T follicular helper cell (primary cell): ENCODE results near the gene PEX10.
A peak's percentile ranks its signal among the peaks of the same experiment; 100 is the strongest.

Experiments
- DNase-seq: peaks from one replicate; pipeline ENCODE4 v3.0.0-alpha.2; 2020; ENCODE audit warnings: low read depth

Gene PEX10

DNA sequence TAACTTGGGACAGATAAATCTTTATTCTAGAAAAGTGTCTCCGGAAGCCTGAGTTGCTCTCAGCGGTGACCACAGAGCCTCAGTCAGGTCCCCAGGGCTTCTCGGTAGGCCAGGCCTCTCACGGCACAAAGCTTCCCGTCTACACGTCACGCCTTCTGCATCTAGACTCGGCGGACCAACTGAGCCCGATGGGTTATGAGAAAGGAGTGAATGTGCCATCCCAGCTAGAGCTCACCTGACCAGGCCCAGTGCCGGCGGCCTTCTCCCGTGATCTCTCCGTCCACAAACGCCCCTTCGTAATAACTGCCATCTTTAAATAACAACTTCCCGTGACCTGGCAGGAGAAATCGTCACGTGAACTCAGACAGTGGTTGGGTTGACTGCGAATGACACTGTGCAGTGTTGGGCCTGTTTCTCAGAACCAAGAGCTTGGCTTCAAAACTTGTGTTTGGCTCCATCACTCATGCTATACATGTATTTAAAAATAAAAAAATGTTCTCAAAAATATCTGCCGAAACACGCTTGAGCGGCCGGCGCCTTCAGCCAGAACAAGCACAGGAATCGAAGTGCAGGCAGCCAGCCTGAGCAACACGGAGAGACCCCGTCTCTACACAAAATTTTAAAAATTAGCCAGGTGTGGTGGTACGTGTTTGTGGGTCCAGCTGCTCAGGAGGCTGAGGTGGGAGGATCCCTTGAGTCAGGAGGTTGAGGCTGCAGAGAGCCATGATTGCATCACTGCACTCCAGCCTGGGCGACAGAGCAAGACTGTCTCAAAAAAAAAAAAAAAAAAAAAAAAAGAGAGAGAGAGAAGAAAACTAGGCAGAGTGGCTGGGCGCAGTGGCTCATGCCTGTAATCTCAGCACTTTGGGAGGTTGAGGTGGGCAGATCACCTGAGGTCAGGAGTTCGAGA is 24.1 kb downstream of the PEX10 start:
- no peak for DNase-seq

DNA sequence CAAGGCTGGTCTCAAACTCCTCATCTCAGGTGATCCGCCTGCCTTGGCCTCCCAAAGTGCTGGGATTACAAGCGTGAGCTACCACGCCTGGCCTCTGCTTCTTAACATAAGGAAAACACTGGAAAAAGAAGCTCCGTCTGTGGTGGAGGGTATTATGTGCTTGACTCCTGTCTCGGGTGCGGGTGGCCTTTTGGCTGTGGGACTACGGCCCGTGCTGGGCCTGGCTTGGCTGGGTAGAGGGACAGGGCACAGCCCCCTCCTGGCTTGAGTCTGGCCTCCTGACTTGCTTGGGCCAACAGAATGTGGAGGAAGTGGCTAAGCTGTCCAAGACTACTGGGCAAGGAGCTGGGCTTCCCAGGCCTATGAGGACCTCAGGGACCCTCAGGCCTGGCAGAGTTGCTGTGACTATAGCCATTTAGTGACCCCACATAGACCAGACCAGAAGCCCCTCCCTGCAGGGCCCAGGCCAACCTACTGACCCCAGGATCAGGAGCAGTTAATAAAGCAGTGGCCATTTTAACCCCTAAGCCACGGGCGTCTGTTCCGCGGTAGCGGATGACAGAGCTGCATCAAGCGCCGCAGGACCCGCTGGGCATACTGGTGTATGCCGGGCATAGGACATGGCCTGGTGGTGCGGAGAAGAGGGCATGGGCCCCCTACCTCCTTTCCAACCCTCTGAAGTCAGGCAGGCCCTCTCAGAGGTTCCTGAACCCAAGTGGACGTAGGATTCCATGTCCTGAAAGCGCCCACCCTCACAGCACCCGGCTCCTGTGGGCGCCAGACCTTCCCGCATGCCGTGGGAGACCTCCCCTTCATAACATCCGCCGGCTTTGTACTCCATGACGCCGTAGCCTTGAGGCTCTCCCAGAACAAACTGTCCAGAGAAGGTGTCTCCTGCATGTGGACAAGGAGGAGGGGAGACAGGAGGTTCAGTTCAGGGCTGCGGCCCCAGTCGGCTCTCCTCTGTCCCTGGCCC is 25.4 kb downstream of the PEX10 start:
- DNase-seq = no peak

DNA sequence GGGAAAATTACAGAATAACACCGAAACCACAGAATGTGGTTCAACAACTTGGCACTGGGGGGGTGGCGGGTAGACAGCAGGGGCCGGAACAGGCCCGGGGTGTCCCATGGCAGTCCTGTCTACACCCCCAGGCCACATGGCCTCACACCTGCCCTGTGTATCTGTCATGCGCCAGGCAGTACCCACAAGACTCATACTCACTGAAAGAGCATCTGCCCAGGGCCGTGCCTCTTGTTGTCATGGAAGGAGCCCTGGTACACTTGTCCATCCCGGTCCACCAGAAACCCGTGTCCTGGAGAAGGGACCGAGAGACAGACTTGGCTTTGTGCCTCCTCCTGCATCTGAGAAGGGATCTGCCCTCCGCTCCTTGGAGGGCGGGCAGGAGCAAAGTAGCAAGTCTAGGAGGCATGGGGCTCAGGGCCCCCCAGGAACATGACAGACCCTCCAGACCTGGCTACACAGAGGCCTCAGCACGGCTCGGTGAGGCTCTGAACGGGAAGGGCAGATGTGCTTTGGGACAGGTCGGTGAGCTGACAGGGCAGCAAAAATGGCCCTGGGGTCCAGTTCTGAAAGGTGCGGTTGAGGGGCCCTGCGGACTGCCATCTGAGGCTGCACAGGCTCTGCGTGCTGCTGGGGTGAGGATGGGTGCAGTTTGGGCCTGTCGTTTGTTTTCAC is 26.6 kb downstream of the PEX10 start:
- DNase-seq = no peak

DNA sequence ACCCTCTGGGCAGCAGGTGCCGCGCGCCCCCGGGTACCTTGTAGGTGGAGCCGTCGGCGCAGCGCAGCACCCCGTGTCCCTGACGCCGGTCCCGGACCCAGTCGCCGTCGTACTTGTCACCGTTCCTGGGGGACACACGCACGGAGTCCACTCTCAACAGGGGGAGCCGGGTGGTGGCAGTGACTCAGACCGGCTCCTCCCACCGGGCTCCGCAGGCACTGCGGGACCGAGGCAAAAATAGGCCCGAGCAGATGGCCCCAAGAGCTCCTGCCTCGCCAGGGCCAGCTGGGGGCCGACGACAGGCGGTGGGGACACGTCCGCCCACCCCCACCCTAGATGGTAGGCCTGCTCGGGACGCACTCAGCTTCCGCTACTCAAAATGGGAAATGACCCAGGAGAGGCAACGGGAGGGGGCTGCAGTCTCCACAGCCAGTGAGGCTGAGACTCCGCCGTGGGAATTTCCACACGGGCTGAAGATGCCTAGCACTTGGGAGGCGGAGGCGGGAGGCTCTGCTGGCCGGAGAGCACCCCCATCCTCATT is 27.4 kb downstream of the PEX10 start:
- no peak for DNase-seq

DNA sequence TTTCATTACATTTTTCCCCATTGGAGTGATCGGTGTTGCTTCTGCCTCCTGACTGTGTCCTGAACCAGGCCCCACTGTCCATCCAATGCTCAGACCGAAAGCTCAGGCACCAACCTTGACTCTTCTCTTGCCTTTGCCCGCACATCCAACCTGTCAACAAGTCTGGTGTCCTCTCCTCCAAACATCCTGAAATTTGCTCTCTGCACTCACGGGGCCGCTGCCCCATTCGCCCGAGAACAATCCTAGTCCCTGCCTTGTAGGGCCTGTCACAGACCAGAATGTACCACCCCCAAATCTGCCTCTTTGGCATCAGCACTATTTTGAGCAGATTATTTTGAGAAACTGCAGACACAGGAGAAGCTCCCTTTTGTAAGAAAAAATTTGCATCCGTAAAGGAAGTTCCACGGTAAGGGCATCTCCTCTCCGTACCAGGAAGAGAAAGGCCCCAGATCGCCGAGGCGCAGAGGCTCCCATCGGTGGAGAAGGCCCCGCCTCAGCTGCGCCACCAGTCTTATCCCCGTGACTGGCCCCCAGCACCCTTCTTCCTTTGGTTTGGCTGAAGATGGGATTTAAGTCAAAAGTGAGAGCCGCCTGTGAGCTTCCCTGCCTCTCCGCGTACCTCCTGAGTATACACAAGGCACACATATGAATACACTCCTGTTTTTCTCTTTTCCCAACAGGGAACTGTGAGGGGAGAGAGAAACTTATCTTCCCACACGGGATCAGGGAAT is 28.1 kb downstream of the PEX10 start:
- DNase-seq = no peak

DNA sequence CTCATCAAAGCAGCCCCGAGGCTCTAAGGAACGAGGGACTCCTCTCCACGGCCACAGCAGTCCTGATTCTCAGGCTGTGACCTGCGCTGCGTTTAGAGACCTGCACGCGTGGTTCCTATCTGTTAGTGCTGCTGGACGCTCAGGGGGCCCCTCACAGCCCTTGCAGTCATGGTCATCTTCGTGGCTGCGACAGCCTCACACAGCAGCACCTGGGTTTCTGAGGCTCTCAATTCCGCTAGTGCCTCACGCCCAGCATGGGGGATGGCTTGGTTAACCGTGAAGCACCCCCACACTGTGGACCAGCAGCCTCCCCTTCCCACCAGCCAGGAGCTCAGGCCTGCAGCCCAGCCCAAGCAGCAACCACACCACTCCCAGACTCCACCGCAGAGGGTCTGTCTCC is 28.8 kb downstream of the PEX10 start:
- DNase-seq = no peak

DNA sequence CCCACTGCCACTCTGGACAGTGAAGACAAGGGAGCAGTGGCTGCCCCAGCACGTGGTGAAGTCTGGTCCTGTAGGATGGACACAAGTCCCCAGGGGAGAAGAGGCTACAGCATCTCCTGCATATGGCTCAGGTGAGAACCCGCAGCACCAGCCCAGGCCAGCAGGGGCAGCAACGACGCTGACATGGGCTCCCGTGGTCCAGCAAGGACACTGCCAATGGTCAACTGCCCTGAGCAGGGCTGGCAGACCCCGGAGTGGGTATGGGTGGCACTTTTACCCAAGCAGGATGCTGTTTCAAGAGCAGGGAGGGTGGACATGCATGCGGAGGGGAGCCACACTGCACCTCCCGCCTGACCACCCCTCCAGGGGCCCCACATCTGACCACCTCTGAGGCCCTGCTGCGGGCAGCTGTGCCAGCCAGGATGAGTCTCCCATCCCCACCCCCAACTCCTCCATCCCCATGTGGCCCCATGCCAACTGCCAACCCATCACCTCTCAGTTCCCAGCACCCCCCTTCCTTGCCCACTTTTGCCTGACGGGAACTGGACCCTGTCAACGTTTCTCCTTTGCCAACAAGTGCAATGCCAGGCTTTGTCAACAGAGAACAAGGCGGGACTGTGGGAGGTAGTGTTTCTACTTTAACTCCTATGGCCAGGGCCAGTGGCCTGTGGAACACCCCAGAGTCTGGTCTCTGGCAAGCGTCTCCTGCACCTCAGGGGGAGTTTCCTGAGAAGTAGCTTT is 29.6 kb downstream of the PEX10 start:
- DNase-seq = no peak

DNA sequence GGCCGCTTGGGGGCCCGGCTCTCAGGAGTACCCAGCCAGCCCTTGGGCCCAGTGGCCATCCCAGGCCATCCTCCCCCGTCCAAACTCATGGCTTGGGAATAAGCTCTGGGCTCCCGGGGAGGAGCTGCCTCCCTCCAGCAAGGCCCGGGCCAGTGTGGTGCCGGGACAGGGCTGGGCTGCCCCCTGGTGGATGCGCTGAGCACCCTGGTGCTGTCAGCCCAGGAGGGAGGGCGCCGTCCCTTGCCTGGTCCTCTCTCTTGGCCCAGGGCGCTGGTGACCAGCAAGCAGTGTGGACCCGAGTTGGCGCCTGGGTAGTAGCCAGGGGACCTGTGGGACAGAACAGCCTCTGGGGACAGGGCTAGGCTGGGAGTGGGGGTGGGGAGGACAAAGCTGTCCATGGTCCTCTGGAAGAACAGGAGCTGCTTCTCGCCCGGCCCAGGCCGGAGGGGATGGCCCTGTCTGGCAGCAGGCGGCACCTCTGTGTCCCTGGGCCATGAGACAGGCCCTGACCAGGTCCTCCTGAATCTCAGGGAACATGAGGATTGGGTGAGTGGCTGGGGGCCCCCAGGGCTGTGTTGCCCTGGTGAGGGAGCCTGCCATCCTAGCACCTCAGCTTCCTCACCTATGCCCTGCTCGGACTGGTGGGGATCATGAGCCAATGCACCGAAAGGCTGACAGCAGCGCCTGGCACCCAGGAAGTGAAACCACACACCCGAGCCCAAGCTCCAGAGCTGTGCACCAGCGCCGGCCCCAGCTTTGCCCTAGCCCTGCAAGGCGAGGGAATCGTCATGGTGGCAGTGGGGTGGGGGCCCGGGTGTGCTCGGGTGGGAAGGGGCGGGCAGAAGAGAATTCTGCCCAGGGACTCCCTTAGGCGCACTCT is 30.4 kb downstream of the PEX10 start:
- peak; percentile 65 for DNase-seq

DNA sequence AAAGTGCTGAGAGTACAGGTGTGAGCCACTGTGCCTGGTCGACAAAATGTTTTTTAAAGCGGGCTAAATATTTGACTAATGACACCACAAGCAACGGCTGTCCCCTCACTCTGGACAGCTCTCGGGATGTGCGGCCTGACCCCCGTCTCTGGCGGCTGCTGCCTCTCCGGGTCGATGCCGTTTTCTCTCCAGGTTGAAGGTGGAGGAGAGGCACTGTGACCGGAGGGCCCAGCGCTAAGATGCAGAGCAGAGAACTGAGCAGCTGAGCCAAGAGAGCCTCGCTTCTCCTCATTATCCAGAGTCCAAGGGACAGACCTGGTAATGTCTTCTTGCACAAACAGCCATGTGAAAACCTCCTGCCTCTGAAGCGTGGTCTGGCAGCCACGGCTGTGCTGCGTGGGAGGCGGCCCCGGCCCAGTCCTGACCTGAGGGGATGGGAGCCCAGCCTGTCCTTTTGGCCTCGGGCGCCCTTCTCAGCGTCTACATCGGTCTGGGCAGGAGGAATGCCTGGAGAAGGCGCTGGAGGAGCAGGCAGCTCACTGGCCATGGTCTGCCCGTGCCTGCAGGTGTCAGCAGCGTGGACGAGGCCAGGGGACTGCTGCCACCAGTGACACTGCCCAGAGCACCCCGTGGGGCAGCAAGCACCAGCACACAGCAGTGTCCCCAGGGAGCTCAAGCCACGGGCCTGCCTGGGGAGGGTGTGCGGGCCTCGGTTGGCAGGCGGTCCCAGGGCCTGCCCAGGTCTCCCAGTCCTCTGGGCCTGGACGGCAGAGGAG is 31.4 kb downstream of the PEX10 start:
- DNase-seq = no peak

DNA sequence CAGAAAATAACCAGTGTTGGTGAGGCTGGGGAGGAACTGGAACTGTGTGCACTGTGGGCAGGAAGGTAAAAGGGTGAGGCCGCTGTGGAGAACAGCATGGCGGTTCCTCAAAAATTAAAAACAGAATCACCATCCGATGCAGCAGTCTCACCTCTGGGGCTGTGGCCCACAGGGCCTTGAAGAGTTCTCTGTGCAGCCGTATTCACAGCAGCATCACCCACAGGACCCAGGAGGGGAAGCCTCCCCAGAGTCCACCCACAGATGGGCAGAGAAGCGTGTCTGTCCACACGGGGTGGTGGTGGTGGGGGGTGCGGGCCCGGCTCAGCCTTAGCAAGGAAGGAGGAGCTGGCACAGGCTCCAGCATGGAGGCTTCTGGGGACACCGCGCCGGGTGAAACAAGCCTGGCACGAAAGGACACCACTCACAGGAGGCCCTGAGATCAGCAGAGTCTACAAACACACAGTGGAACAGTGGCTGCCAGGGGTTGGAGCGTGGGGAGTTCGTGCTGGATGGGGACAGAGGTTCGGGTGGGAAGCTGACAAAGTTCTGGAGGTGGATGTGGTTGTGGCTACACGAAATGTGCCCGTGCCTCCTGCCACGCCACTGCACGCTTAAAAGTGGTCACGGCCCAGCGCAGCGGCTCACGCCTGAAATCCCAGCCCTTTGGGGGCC is 32.5 kb downstream of the PEX10 start:
- DNase-seq = no peak

DNA sequence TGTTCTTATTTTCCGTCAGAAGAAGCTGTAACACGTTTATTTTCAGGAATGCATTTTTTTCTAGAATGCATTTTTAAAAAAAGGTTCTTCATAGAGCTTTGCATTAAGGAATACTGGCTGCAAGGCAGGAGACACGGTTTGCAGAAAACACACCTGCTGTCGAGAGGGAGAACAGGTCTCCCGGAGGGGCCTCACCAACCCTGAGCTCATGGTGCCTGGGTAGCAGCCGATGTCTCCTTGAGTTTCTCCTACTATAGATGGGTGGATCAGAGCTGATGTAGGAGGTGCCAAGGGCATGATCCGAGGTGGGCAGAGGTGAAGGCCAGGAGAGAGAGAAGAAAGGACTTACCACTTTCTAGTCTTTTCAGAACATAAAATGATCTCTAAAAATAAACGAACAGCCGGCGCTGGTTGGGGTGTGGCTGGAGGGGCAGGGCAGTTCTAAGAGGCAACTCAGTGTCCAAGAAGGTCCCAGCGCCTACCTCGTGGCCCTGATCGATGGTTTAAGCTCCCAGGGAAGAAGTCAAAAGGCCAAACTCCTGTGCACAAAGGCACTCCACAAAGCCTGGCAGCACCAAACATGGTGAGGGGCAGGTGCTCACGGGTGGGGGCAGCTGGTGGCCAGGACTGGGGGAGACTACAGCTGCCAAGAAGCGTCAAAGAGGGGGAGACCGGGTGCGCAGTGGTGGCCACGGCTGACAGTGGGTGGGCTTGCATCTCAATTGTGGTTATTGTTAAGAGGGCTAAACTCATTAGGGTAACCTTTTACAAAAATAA is 33.2 kb downstream of the PEX10 start:
- DNase-seq = no peak

DNA sequence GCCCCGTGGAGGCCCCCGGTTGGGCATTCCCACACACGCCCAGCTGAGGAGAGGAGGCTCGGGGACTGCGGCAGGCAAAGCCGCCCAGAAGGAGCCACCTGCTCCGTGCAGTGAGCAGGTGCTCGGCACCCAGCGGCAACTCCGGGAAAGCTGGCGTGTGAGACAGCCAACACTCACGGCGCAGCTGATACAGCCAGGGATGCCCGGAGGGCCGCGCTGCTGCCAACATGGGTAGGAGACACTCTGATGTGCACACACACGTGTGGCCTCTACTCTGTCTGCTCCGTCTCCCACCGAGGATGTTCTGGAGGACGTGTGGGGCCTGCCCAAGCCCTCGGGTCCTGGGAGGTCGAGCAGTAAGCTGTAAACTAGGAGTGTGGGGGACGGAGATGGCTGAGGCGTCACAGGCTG is 33.9 kb downstream of the PEX10 start:
- DNase-seq = no peak

DNA sequence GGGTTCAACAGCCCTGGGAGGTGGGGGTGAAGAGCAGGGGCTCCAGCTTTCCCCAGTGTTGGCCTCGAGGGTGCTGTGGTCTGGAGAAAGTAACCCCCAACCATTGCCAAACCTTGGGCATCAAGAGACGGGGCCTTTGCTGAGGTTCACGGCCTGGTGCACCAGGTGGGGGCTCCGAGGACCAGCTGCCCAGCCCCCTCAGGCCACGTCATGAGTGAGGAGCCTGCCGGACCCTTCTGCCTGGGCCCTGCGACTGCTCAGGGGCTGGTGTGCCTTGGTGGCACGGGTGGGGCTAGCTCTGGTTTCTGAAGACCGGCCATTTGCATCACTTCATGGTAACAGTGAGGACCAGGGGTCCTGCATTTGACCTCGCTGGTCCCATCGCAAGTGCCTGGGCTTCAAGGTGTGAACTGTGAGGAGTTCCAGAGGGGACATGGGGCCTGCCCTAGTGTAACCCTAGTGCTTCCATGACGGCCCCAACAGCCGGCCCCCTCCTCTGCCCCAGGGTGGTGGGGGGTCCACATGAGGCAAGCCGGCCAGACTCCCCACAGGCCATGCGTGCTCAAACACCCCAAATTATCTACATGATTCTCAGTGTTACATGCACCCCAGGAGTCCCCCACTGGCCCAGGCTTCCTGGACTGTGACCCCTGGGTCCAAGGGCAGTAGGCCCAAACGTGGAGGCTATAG is 34.5 kb downstream of the PEX10 start:
- DNase-seq = no peak

DNA sequence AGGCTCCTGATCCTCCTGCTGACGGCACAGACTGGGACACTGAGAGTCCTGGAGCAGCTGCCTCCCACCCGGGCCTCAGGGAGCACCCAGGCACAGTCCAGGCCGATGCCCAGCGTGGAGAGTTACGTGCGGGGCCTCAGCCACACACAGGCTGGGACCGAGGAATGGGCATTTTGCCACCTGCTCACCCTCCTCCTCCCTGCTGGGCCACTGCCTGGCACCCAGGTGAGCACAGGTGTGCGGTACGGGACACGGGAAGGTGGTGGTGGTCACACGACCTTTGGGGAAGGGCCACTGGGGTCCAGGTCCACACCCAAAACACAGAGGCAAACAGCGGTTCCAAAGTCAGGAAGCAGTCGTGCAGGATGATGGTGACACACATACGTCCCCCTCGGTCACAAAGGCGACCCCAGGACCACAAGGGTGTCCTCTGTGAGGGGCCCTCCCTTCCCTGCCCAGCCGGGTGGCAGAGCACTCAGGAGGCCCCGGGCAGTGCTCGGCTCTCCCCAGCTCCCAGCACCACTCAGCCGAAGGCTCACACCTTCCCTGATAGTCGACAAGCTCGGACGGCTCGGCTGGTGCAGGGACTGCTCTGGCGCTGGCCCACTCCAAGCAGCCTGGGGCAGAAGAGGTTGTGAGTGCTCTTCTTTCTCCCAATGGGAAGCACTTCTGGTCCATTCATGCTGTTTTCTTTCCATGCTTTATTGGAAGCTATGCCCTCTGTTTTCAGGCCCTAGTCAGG is 35.3 kb downstream of the PEX10 start:
- DNase-seq = no peak

DNA sequence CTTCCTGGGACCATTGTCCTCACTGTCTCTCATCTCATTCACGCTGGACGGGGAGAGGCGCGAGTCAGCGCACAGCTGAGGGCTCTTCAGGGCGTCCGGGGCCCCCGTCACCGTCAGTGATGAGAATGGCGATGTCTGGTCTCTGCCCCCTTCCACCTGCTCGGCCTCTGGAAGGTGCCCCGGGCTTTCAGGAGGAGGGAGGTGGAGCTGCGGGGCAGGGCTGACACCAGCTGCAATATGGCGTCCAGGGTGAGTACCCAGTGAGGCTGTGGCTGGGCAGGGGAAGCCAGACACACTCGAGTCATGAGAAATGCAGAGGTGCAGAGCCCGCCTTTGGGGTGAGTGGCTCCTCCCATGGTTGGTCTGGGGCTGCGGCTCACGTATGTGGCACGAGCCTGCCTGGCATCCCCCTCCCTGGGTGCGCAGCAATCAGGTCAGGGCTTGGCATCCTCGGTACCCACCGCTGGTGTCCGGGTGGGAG is 36.1 kb downstream of the PEX10 start:
- DNase-seq = no peak

DNA sequence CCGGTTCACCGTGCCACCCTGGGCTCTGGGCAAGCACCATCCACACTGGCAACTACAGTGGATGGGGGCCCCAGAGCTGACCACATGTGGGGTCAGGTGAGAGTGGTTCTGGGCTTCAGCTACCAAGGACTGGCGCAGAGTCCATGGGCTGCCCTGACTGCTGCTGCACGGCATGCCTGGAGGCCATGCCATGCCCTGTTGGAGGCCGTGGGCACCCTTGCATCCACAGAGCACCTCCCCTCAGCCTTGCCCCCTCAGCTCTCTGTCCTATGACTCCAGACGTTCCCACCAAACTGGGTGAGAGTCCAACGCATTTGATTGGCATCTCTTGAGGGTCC is 36.5 kb downstream of the PEX10 start:
- no peak for DNase-seq
